IMR-90 (cell line): Measurements from ENCODE around the gene FCRLB. TPM values are rescaled to one million over a fixed set of nuclear protein-coding genes. Genes with fewer than 3 reads are reported as not detected.

Source experiments
- ATAC-seq: fragments of 200-7000 bp; cut with Tn5 transposase; 2 replicates; pipeline ENCODE4 v1.9.1; 2020; ENCODE audit warnings: low read depth, mild to moderate bottlenecking, moderate library complexity
- BruUV-seq: library from RNA; stranded (reverse); fragments of 400-500 nt; replicated peaks from 2 replicates; lab custom pipeline; 2021; lab: Mats Ljungman, UMichigan
- CTCF ChIA-PET: fragments of 300-600 bp; formaldehyde crosslinking; extraction: SDS; loops from one replicate; lab custom pipeline; 2021; ENCODE audit warnings: antibody characterized with exemption; lab: Yijun Ruan, JAX
- POLR2A ChIA-PET: fragments of 300-600 bp; sonication (Branson Sonifier 250); formaldehyde crosslinking; loops from one replicate; lab custom pipeline; 2022; ENCODE audit warnings: antibody characterized with exemption; ENCODE audit not compliant: unreplicated experiment; lab: Charles Lee
- DNase-seq: peaks from one replicate; pipeline ENCODE4 v3.0.0; 2013
- H2AFZ ChIP-seq: replicated peaks from 2 replicates; pipeline ENCODE3; 2013; ENCODE audit warnings: low read length, mild to moderate bottlenecking; ENCODE audit not compliant: poor library complexity
- H2AK5ac ChIP-seq: 2 replicates; pipeline ENCODE4 v1.6.1; 2013; ENCODE audit warnings: low read depth, low read length, inconsistent platforms
- H2AK9ac ChIP-seq: replicated peaks from 2 replicates; pipeline ENCODE3; 2013; ENCODE audit warnings: mild to moderate bottlenecking, low read depth, low read length, moderate library complexity; ENCODE audit not compliant: poor library complexity
- H2BK120ac ChIP-seq: 2 replicates; pipeline ENCODE4 v1.6.1; 2013; ENCODE audit warnings: low read depth, low read length, inconsistent platforms
- H2BK15ac ChIP-seq: 3 replicates; pipeline ENCODE4 v1.6.1; 2013; ENCODE audit warnings: low read depth, low read length, inconsistent platforms
- H2BK20ac ChIP-seq: 2 replicates; pipeline ENCODE4 v1.6.1; 2013; ENCODE audit warnings: low read depth, mild to moderate bottlenecking, inconsistent platforms, low read length, moderate library complexity
- H2BK5ac ChIP-seq: 2 replicates; pipeline ENCODE4 v1.6.1; 2013; ENCODE audit warnings: mild to moderate bottlenecking, low read depth, low read length, inconsistent platforms; ENCODE audit not compliant: poor library complexity, severe bottlenecking
- H3K14ac ChIP-seq: replicated peaks from 2 replicates; pipeline ENCODE4 v1.6.1; 2013; ENCODE audit warnings: low read depth, low read length, inconsistent platforms
- H3K18ac ChIP-seq: 2 replicates; pipeline ENCODE4 v1.6.1; 2013; ENCODE audit warnings: low read depth, low read length, control low read depth
- H3K23ac ChIP-seq: 2 replicates; pipeline ENCODE4 v1.6.1; 2013; ENCODE audit warnings: low read depth, low read length, inconsistent platforms
- H3K27ac ChIP-seq: 2 replicates; pipeline ENCODE4 v1.5.1; 2013; ENCODE audit warnings: mild to moderate bottlenecking, control low read depth, low read length; ENCODE audit not compliant: insufficient read depth
- H3K27me3 ChIP-seq: 2 replicates; pipeline ENCODE4 v1.6.1; 2013; ENCODE audit warnings: low read length; ENCODE audit not compliant: control insufficient read depth, insufficient read depth
- H3K36me3 ChIP-seq: 2 replicates; pipeline ENCODE4 v1.6.1; 2013; ENCODE audit warnings: low read length, mixed read lengths; ENCODE audit not compliant: control insufficient read depth, insufficient read depth
- H3K4ac ChIP-seq: 2 replicates; pipeline ENCODE4 v1.6.1; 2013; ENCODE audit warnings: low read depth, low read length, inconsistent platforms
- H3K4me1 ChIP-seq: 2 replicates; pipeline ENCODE4 v1.6.1; 2013; ENCODE audit warnings: low read length, mixed read lengths; ENCODE audit not compliant: control insufficient read depth, insufficient read depth
- H3K4me2 ChIP-seq: 2 replicates; pipeline ENCODE4 v1.6.1; 2013; ENCODE audit warnings: low read depth, mild to moderate bottlenecking, control low read depth, low read length, moderate library complexity
- H3K4me3 ChIP-seq: 2 replicates; pipeline ENCODE4 v1.5.1; 2013; ENCODE audit warnings: low read depth, mild to moderate bottlenecking, control low read depth, low read length, moderate library complexity; ENCODE audit not compliant: insufficient read depth
- H3K56ac ChIP-seq: 2 replicates; pipeline ENCODE4 v1.6.1; 2013; ENCODE audit warnings: low read length, inconsistent platforms; ENCODE audit not compliant: insufficient read depth; ENCODE audit errors: extremely low read depth
- H3K79me1 ChIP-seq, 2 experiments: 2 replicates each; pipeline ENCODE4 v1.6.1; 2013; ENCODE audit warnings: low read length in 2 of 2, inconsistent platforms in 1 of 2, low read depth in 1 of 2
- H3K9ac ChIP-seq: 2 replicates; pipeline ENCODE4 v1.6.1; 2013; ENCODE audit warnings: low read depth, low read length, control low read depth
- H3K9me1 ChIP-seq: 2 replicates; pipeline ENCODE4 v1.6.1; 2013; ENCODE audit warnings: low read length, inconsistent platforms; ENCODE audit not compliant: insufficient read depth
- H3K9me3 ChIP-seq: 2 replicates; pipeline ENCODE4 v1.6.1; 2013; ENCODE audit warnings: low read length; ENCODE audit not compliant: control insufficient read depth, insufficient read depth
- H4K20me1 ChIP-seq: 2 replicates; pipeline ENCODE4 v1.6.1; 2013; ENCODE audit warnings: low read length, inconsistent platforms; ENCODE audit not compliant: insufficient read depth
- H4K5ac ChIP-seq: 2 replicates; pipeline ENCODE4 v1.6.1; 2013; ENCODE audit warnings: mild to moderate bottlenecking, low read depth, low read length, control low read depth
- H4K8ac ChIP-seq, 2 experiments: 2 replicates each; pipeline ENCODE4 v1.6.1; 2013; ENCODE audit warnings: low read depth in 2 of 2, low read length in 2 of 2, control low read depth in 1 of 2, inconsistent platforms in 1 of 2
- H4K91ac ChIP-seq: 2 replicates; pipeline ENCODE4 v1.6.1; 2013; ENCODE audit warnings: low read depth, low read length, inconsistent platforms; ENCODE audit not compliant: insufficient read depth
- BHLHE40 ChIP-seq: fragments of 150-350 bp; IDR thresholded peaks from 2 replicates; pipeline ENCODE4 v1.6.1; 2016; ENCODE audit warnings: mild to moderate bottlenecking, low read depth, low read length
- FOS ChIP-seq: fragments of 150-350 bp; IDR thresholded peaks from 2 replicates; pipeline ENCODE4 v1.6.1; 2016; ENCODE audit warnings: low read depth, low read length
- MAFK ChIP-seq: IDR thresholded peaks from 2 replicates; pipeline ENCODE4 v1.6.1; 2012; ENCODE audit warnings: low read depth, low read length, improper control_type of control experiment
- MXI1 ChIP-seq: IDR thresholded peaks from 2 replicates; pipeline ENCODE4 v1.6.1; 2012; ENCODE audit warnings: low read depth, mild to moderate bottlenecking, low read length, moderate library complexity, borderline replicate concordance
- NFE2L2 ChIP-seq: fragments of 150-350 bp; IDR thresholded peaks from 2 replicates; pipeline ENCODE4 v1.6.1; 2016; ENCODE audit warnings: low read depth, mild to moderate bottlenecking, low read length
- POLR2A ChIP-seq: IDR thresholded peaks from 2 replicates; pipeline ENCODE4 v1.6.1; 2012; ENCODE audit warnings: mild to moderate bottlenecking, low read depth, low read length
- RAD21 ChIP-seq: IDR thresholded peaks from 2 replicates; pipeline ENCODE4 v1.6.1; 2012; ENCODE audit warnings: low read length, improper control_type of control experiment
- RFX5 ChIP-seq: IDR thresholded peaks from 2 replicates; pipeline ENCODE4 v1.8.0; 2012; ENCODE audit warnings: low read depth, mild to moderate bottlenecking, low read length, moderate library complexity
- SMC3 ChIP-seq: fragments of 150-350 bp; IDR thresholded peaks from 2 replicates; pipeline ENCODE4 v1.6.1; 2016; ENCODE audit warnings: low read depth, mild to moderate bottlenecking, antibody characterized with exemption, low read length, moderate library complexity
- WGBS, 2 experiments: methylation state at CpG; one replicate each; pipeline versions ENCODE4 v1.1.5 to v1.1.7; 2013; ENCODE audit warnings: missing lambda C conversion rate in 2 of 2; ENCODE audit not compliant: insufficient read length in 1 of 2; ENCODE audit errors: extremely low coverage in 2 of 2; 5-methylcytosine and 5-hydroxymethylcytosine counted together
- dilution Hi-C: fragments of 300-500 bp; cut with HindIII; formaldehyde crosslinking; loops from one replicate; pipeline ENCODE4 v1.14.3; 2018; ENCODE audit warnings: low sequenced_read_pairs; ENCODE audit not compliant: unreplicated experiment
- in situ Hi-C: fragments of 300-500 bp; cut with MboI; formaldehyde crosslinking; loops from 3 replicates; pipeline ENCODE4 v1.14.3; 2019; ENCODE audit warnings: low sequenced_read_pairs, inconsistent platforms, mixed read lengths
- intact Hi-C: fragments of 100-400 bp; cut with micrococcal nuclease; formaldehyde crosslinking; loops from 2 replicates; pipeline ENCODE4 v1.10.0; 2022
- polyA plus RNA-seq, 3 experiments: library from polyadenylated mRNA; depleted of rRNA; stranded (reverse); fragments of >200 nt; gene quantifications; 2 replicates each; pipeline ENCODE4 v1.2.3, GENCODE V29; 2012; ENCODE audit warnings: low replicate concordance in 1 of 3
- total RNA-seq: library from RNA; depleted of rRNA; stranded (reverse); fragments of >200 nt; gene quantifications from 2 replicates; pipeline ENCODE4 v1.2.3, GENCODE V29; 2012
- TF ChIP-seq, protein P1 (sequence below): conservative IDR thresholded peaks from 2 replicates; pipeline ENCODE4 v1.5.1; 2012; ENCODE audit warnings: mild to moderate bottlenecking, low read depth, low read length, improper control_type of control experiment
- TF ChIP-seq, protein P2 (sequence below): fragments of 150-350 bp; IDR thresholded peaks from 2 replicates; pipeline ENCODE4 v1.6.1; 2017; ENCODE audit warnings: mild to moderate bottlenecking, antibody characterized with exemption, low read length, low read depth
- TF ChIP-seq, protein P3 (sequence below): fragments of 150-350 bp; IDR thresholded peaks from 2 replicates; pipeline ENCODE4 v1.6.1; 2016; ENCODE audit warnings: low read depth, mild to moderate bottlenecking, low read length, moderate library complexity, borderline replicate concordance

FCRLB gene
- total and polyA plus RNA-seq, 2 of the 4 experiments (the other 2 are of a cell fraction): 0.90 to 2.2 TPM

DNA sequence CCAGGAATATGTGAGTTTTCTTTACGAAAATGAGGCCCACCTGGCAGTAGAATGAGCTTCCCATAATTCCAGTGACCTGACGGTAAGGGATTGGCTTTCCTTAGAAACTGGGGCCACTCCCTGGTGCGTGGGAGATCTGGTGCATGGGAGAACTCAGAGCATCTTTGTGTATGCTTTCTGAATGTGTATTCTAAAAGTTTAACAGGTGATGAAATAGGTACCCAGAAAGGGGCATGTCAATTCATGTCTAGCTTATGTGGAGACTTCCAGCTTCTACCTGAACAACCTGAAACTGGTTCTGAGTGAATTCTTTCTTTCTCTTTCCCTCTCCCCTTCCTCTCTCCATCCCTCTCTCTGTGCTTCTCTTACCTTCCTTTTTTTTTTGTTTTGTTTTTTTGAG, 29.5 kb upstream of the FCRLB start:
- no peak overlapping the region for H3K18ac ChIP-seq
- no peak overlapping the region for H3K56ac ChIP-seq
- DNase-seq (no peak), ATAC-seq (no peak)
- H4K5ac ChIP-seq: no peak overlapping the region
- CTCF ChIA-PET: no interaction called here
- H2AFZ ChIP-seq: no peak overlapping the region
- 0% methylated on average over 1 of the region's 3 CpGs; no CpG with 5 or more reads in 1 of the 2 experiments for WGBS, 2 experiments
- in situ Hi-C loops: no loop called here
- H2BK5ac ChIP-seq: no peak overlapping the region
- no peak overlapping the region for H4K8ac ChIP-seq
- no peaks in the 10 kb centered on the region for H3K79me1 ChIP-seq
- no peak overlapping the region for H3K23ac ChIP-seq
- H2BK120ac ChIP-seq: no peak overlapping the region
- H4K91ac ChIP-seq: no peak overlapping the region
- POLR2A ChIA-PET: no interaction called here
- no peaks in the 10 kb centered on the region for H3K9me1 ChIP-seq
- H3K4me3 ChIP-seq: no peak overlapping the region
- H2BK20ac ChIP-seq: no peak overlapping the region
- H2BK15ac ChIP-seq: no peak overlapping the region
- no peaks in the 10 kb centered on the region for H3K36me3 ChIP-seq
- H3K14ac ChIP-seq: no peak overlapping the region
- H3K4me1 ChIP-seq: no peaks in the 10 kb centered on the region
- no peak overlapping the region for H3K9ac ChIP-seq
- H3K27me3 ChIP-seq: peaks cover 6% of the 10 kb centered on the region
- H3K4ac ChIP-seq: no peak overlapping the region
- H2AK5ac ChIP-seq: no peak overlapping the region
- BruUV-seq: no TSS peak
- no peaks in the 10 kb centered on the region for H4K20me1 ChIP-seq
- TF ChIP-seq MXI1: no peak
- no peak for TF ChIP-seq FOS
- TF ChIP-seq, protein P1, sequence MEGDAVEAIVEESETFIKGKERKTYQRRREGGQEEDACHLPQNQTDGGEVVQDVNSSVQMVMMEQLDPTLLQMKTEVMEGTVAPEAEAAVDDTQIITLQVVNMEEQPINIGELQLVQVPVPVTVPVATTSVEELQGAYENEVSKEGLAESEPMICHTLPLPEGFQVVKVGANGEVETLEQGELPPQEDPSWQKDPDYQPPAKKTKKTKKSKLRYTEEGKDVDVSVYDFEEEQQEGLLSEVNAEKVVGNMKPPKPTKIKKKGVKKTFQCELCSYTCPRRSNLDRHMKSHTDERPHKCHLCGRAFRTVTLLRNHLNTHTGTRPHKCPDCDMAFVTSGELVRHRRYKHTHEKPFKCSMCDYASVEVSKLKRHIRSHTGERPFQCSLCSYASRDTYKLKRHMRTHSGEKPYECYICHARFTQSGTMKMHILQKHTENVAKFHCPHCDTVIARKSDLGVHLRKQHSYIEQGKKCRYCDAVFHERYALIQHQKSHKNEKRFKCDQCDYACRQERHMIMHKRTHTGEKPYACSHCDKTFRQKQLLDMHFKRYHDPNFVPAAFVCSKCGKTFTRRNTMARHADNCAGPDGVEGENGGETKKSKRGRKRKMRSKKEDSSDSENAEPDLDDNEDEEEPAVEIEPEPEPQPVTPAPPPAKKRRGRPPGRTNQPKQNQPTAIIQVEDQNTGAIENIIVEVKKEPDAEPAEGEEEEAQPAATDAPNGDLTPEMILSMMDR: no peak
- TF ChIP-seq, protein P2, sequence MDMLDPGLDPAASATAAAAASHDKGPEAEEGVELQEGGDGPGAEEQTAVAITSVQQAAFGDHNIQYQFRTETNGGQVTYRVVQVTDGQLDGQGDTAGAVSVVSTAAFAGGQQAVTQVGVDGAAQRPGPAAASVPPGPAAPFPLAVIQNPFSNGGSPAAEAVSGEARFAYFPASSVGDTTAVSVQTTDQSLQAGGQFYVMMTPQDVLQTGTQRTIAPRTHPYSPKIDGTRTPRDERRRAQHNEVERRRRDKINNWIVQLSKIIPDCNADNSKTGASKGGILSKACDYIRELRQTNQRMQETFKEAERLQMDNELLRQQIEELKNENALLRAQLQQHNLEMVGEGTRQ: no peak
- no peak for TF ChIP-seq SMC3
- TF ChIP-seq NFE2L2: no peak
- TF ChIP-seq, protein P3, sequence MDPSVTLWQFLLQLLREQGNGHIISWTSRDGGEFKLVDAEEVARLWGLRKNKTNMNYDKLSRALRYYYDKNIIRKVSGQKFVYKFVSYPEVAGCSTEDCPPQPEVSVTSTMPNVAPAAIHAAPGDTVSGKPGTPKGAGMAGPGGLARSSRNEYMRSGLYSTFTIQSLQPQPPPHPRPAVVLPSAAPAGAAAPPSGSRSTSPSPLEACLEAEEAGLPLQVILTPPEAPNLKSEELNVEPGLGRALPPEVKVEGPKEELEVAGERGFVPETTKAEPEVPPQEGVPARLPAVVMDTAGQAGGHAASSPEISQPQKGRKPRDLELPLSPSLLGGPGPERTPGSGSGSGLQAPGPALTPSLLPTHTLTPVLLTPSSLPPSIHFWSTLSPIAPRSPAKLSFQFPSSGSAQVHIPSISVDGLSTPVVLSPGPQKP: no peak
- no peak for TF ChIP-seq RFX5
- TF ChIP-seq RAD21: no peak
- TF ChIP-seq POLR2A: no peak
- TF ChIP-seq MAFK: no peak
- TF ChIP-seq BHLHE40: no peak
- H2AK9ac ChIP-seq: no peak overlapping the region
- intact Hi-C loops: no loop called here
- H3K27ac ChIP-seq: no peak overlapping the region
- H3K9me3 ChIP-seq: no peaks in the 10 kb centered on the region
- no peak overlapping the region for H3K4me2 ChIP-seq
- dilution Hi-C loops: no loop called here
